Ishikawa (cell line): ENCODE results near the gene NXT1.

Source experiments
- CEBPB ChIP-seq: IDR thresholded peaks from 2 replicates; pipeline ENCODE4 v1.6.1; 2012
- CREB1 ChIP-seq: IDR thresholded peaks from 2 replicates; pipeline ENCODE4 v1.6.1; 2012; ENCODE audit warnings: low read depth
- EGR1 ChIP-seq: IDR thresholded peaks from 2 replicates; pipeline ENCODE4 v1.6.1; 2012
- EP300 ChIP-seq: IDR thresholded peaks from 2 replicates; pipeline ENCODE4 v1.6.1; 2012; ENCODE audit warnings: borderline replicate concordance
- FOXM1 ChIP-seq: IDR thresholded peaks from 2 replicates; pipeline ENCODE4 v1.6.1; 2012; ENCODE audit warnings: low read depth, borderline replicate concordance
- NFIC ChIP-seq: IDR thresholded peaks from 2 replicates; pipeline ENCODE4 v1.6.1; 2012
- RAD21 ChIP-seq: IDR thresholded peaks from 2 replicates; pipeline ENCODE4 v1.6.1; 2012; ENCODE audit warnings: low read depth
- TAF1 ChIP-seq: IDR thresholded peaks from 2 replicates; pipeline ENCODE4 v1.6.1; 2012; ENCODE audit warnings: low read depth, mild to moderate bottlenecking
- TCF12 ChIP-seq: IDR thresholded peaks from 2 replicates; pipeline ENCODE4 v1.6.1; 2012; ENCODE audit warnings: low read depth
- TEAD4 ChIP-seq: IDR thresholded peaks from 2 replicates; pipeline ENCODE4 v1.6.1; 2012
- YY1 ChIP-seq: IDR thresholded peaks from 2 replicates; pipeline ENCODE4 v1.6.1; 2012; ENCODE audit warnings: low read depth
- ZBTB7A ChIP-seq: IDR thresholded peaks from 2 replicates; pipeline ENCODE4 v1.6.1; 2012; ENCODE audit warnings: low read depth
- TF ChIP-seq, protein P1 (sequence below): IDR thresholded peaks from 2 replicates; pipeline ENCODE4 v1.6.1; 2012
- TF ChIP-seq, protein P2 (sequence below): IDR thresholded peaks from 2 replicates; pipeline ENCODE4 v1.6.1; 2012; ENCODE audit warnings: low read depth, mild to moderate bottlenecking
- TF ChIP-seq, protein P3 (sequence below): IDR thresholded peaks from 2 replicates; pipeline ENCODE4 v1.6.1; 2012

NXT1 gene

DNA sequence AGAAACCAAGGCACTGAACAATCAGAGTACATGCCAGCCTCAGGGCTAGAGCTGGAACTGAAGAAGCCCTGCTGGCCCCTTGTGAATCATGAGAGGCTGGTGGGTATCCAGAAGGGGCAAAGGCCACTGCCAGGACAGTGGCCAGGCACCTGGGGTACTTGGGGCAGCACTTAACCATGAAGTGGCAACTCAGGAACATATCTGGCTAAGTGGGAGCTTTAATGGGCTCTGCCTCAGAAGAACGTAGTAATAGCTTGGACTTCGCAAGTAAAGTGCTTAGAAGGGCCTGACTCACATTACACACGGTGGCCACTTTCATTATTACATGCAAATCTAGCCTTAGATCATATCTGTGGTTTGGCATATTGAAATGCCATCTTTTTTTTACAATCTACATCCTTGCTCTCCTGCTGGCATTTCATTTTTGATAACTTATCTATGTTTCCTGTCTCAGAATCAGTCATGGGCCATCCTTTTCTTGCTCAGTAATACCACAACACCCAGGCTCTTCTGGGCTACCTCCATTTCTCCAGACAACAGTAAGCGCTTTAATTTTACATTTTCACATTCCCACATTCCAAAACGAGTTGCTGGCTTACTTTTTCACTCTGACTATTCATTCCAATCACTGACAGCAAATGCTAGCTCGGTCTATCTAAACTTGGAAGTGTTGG is 49.1 kb downstream of the NXT1 start:
- TF ChIP-seq CEBPB (no peak), TCF12 (no peak), RAD21 (no peak), ZBTB7A (no peak), TEAD4 (no peak), FOXM1 (no peak), CREB1 (no peak), NFIC (no peak), EP300 (no peak), EGR1 (no peak), YY1 (no peak), TAF1 (no peak)
- TF ChIP-seq, protein P1, sequence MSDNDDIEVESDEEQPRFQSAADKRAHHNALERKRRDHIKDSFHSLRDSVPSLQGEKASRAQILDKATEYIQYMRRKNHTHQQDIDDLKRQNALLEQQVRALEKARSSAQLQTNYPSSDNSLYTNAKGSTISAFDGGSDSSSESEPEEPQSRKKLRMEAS = no peak
- TF ChIP-seq, protein P2, sequence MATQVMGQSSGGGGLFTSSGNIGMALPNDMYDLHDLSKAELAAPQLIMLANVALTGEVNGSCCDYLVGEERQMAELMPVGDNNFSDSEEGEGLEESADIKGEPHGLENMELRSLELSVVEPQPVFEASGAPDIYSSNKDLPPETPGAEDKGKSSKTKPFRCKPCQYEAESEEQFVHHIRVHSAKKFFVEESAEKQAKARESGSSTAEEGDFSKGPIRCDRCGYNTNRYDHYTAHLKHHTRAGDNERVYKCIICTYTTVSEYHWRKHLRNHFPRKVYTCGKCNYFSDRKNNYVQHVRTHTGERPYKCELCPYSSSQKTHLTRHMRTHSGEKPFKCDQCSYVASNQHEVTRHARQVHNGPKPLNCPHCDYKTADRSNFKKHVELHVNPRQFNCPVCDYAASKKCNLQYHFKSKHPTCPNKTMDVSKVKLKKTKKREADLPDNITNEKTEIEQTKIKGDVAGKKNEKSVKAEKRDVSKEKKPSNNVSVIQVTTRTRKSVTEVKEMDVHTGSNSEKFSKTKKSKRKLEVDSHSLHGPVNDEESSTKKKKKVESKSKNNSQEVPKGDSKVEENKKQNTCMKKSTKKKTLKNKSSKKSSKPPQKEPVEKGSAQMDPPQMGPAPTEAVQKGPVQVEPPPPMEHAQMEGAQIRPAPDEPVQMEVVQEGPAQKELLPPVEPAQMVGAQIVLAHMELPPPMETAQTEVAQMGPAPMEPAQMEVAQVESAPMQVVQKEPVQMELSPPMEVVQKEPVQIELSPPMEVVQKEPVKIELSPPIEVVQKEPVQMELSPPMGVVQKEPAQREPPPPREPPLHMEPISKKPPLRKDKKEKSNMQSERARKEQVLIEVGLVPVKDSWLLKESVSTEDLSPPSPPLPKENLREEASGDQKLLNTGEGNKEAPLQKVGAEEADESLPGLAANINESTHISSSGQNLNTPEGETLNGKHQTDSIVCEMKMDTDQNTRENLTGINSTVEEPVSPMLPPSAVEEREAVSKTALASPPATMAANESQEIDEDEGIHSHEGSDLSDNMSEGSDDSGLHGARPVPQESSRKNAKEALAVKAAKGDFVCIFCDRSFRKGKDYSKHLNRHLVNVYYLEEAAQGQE = no peak
- TF ChIP-seq, protein P3, sequence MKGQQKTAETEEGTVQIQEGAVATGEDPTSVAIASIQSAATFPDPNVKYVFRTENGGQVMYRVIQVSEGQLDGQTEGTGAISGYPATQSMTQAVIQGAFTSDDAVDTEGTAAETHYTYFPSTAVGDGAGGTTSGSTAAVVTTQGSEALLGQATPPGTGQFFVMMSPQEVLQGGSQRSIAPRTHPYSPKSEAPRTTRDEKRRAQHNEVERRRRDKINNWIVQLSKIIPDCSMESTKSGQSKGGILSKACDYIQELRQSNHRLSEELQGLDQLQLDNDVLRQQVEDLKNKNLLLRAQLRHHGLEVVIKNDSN = no peak

DNA sequence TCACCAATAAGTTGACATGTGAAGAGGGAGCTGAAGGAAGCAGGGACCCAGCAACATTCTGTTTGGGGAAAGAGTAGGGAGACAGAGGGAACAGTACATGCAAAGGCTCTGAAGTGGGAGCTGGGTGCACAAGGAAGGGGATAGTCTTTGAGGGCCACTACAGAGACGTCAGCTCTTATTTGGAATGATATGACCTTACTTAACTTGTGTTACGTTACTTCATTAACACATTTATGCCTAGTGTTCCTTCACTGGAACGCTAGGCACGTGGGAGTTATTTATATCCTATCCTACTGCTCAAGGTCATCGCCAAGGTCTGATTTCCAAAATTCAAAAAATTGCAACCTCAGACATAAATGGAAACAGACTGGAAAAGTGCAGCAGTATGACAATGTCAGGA is 50.5 kb downstream of the NXT1 start:
- TF ChIP-seq, protein P2 = no peak
- no peak for TF ChIP-seq CREB1
- TF ChIP-seq, protein P1 = no peak
- no peak for TF ChIP-seq ZBTB7A
- TF ChIP-seq TCF12 = no peak
- TF ChIP-seq RAD21 = no peak
- no peak for TF ChIP-seq NFIC
- no peak for TF ChIP-seq YY1
- TF ChIP-seq, protein P3 = no peak
- no peak for TF ChIP-seq FOXM1
- no peak for TF ChIP-seq EP300
- TF ChIP-seq TAF1 = no peak
- no peak for TF ChIP-seq CEBPB
- TF ChIP-seq TEAD4 = no peak
- TF ChIP-seq EGR1 = no peak

DNA sequence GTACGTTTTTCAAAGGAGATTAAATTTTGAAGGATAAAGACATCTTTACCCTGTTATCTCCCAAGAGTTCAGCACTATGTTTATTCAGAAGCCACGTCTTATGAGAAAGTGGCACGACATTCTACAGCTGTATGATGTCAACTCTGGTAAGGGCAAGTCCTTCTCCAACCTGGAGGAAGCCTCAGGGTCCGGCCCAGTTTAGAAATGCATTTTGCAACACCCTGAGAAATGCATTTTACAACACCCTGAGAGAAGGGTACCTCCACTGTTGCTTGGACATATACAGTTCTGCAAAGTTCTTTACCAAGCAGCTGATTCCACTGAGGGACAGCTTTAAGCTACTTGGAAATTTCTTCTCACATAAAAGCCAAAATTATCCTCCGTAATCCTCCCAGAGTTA is 53.2 kb downstream of the NXT1 start:
- TF ChIP-seq FOXM1 (no peak), ZBTB7A (no peak), CEBPB (no peak), TEAD4 (no peak), YY1 (no peak), CREB1 (no peak), TCF12 (no peak)
- TF ChIP-seq, protein P2 = no peak
- TF ChIP-seq, protein P3 = no peak

DNA sequence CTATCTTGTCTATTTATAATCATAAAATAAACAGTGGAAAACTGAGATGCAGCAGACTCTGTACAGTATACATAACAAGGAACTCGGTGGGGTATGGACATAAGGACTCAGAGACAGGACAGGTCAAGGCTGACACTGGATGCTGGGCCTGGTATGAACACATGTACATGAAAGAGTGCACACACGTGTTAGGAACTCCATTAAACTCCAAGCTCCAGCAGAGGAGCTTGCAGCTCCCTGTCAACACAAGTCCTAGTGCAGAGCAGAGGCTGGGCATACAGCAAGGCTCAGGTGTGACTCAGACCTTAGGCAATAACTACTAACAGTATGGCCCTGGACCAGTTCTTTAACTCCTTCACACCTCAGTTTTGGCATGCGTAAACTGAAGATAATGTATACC is 53.6 kb downstream of the NXT1 start:
- no peak for TF ChIP-seq CEBPB
- TF ChIP-seq NFIC = no peak
- no peak for TF ChIP-seq RAD21
- TF ChIP-seq EGR1 = no peak
- no peak for TF ChIP-seq TEAD4
- TF ChIP-seq CREB1 = no peak
- TF ChIP-seq YY1 = no peak
- TF ChIP-seq, protein P2 = no peak
- TF ChIP-seq, protein P1 = no peak
- no peak for TF ChIP-seq TAF1
- no peak for TF ChIP-seq FOXM1
- no peak for TF ChIP-seq TCF12
- TF ChIP-seq ZBTB7A = no peak
- no peak for TF ChIP-seq EP300
- TF ChIP-seq, protein P3 = no peak
